GM12878 (cell line): ENCODE measurements around the gene MDFIC. TPM values are rescaled to one million over a fixed set of nuclear protein-coding genes. Genes with fewer than 3 reads are reported as not detected.

Experiments
- ATAC-seq: fragments of 200-7000 bp; cut with Tn5 transposase; 3 replicates; pipeline ENCODE4 v1.9.1; 2020; ENCODE audit warnings: mild to moderate bottlenecking, moderate library complexity
- BruUV-seq: library from RNA; stranded (reverse); fragments of 400-500 nt; replicated peaks from 2 replicates; lab custom pipeline; 2021; lab: Mats Ljungman, UMichigan
- CTCF ChIA-PET: fragments of 300-600 bp; sonication (Branson Sonifier 250); formaldehyde crosslinking; extraction: SDS; loops from one replicate; lab custom pipeline; 2021; ENCODE audit warnings: inconsistent platforms; lab: Yijun Ruan, JAX
- POLR2A ChIA-PET: fragments of 350-600 bp; formaldehyde crosslinking; extraction: SDS; loops from one replicate; lab custom pipeline; 2021; ENCODE audit warnings: inconsistent platforms; lab: Charles Lee
- RAD21 ChIA-PET: fragments of 300-600 bp; sonication (Branson Sonifier 250); formaldehyde crosslinking; loops from one replicate; lab custom pipeline; 2023; ENCODE audit warnings: antibody characterized with exemption; ENCODE audit not compliant: unreplicated experiment; lab: Charles Lee
- SMC1A ChIA-PET: fragments of 300-600 bp; sonication (Branson Sonifier 250); formaldehyde crosslinking; loops from one replicate; lab custom pipeline; 2023; ENCODE audit not compliant: unreplicated experiment, uncharacterized antibody; lab: Charles Lee
- DNase-seq: peaks from one replicate; pipeline ENCODE4 v3.0.0-alpha.2; 2011; ENCODE audit warnings: low read depth, low spot score
- FAIRE-seq: peaks from 3 replicates; lab custom pipeline; 2011; peaks lifted over from hg19 to GRCh38; lab: Jason Lieb, UNC
- H2AFZ ChIP-seq: 2 replicates; pipeline ENCODE4 v1.6.0; 2011; ENCODE audit warnings: low read depth, low read length, control low read depth; ENCODE audit not compliant: control insufficient read depth
- H3K27ac ChIP-seq: 2 replicates; pipeline ENCODE4 v1.5.1; 2011; ENCODE audit warnings: control low read depth; ENCODE audit not compliant: control insufficient read depth, insufficient read depth
- H3K27me3 ChIP-seq, 2 experiments: replicated peaks in 1 of 2; 2 replicates each; pipeline versions ENCODE4 v1.6.0 to v1.6.1; 2011; ENCODE audit warnings: low read length in 1 of 2; ENCODE audit not compliant: control insufficient read depth in 2 of 2, insufficient read depth in 2 of 2
- H3K36me3 ChIP-seq, 2 experiments: 2 replicates each; pipeline ENCODE4 v1.5.1; 2011; ENCODE audit warnings: low read length in 1 of 2; ENCODE audit not compliant: control insufficient read depth in 2 of 2, insufficient read depth in 2 of 2
- H3K4me1 ChIP-seq: 2 replicates; pipeline ENCODE4 v1.6.1; 2011; ENCODE audit warnings: mild to moderate bottlenecking, low read length, moderate library complexity, mixed read lengths; ENCODE audit not compliant: control insufficient read depth, insufficient read depth
- H3K4me2 ChIP-seq: 2 replicates; pipeline ENCODE4 v1.6.0; 2011; ENCODE audit warnings: control low read depth; ENCODE audit not compliant: control insufficient read depth, insufficient read depth
- H3K4me3 ChIP-seq: fragments of 200-600 bp; sonication (generic); 2 replicates; pipeline ENCODE4 v1.5.1; 2016
- H3K79me2 ChIP-seq: 2 replicates; pipeline ENCODE4 v1.6.0; 2011; ENCODE audit warnings: low read length; ENCODE audit not compliant: control insufficient read depth, insufficient read depth
- H3K9ac ChIP-seq: 2 replicates; pipeline ENCODE4 v1.8.0; 2011; ENCODE audit warnings: low read length, control low read depth, mixed read lengths; ENCODE audit not compliant: control insufficient read depth, insufficient read depth
- H3K9me3 ChIP-seq: replicated peaks from 3 replicates; pipeline ENCODE4 v1.5.1; 2011; ENCODE audit warnings: mild to moderate bottlenecking, low read length; ENCODE audit not compliant: control insufficient read depth, insufficient read depth
- H4K20me1 ChIP-seq: 2 replicates; pipeline ENCODE4 v1.6.0; 2011; ENCODE audit not compliant: control insufficient read depth, insufficient read depth
- JUNB ChIP-seq: IDR thresholded peaks from 2 replicates; pipeline ENCODE4 v1.6.1; 2016; ENCODE audit warnings: antibody characterized with exemption, mild to moderate bottlenecking
- PKNOX1 ChIP-seq: fragments of 450-650 bp; IDR thresholded peaks from 2 replicates; pipeline ENCODE4 v1.6.1; 2016; ENCODE audit warnings: mild to moderate bottlenecking
- ZBTB4 ChIP-seq: fragments of 450-650 bp; formaldehyde crosslinking; IDR thresholded peaks from 2 replicates; pipeline ENCODE4 v1.4.0; 2022; ENCODE audit warnings: mild to moderate bottlenecking, moderate library complexity
- ZBTB40 ChIP-seq: fragments of 450-650 bp; IDR thresholded peaks from 2 replicates; pipeline ENCODE4 v1.6.1; 2016; ENCODE audit warnings: mild to moderate bottlenecking, moderate library complexity, borderline replicate concordance
- in situ Hi-C: fragments of 300-500 bp; cut with MboI; formaldehyde crosslinking; loops from 9 replicates; pipeline ENCODE4 v1.14.3; 2018; ENCODE audit warnings: mixed read lengths
- intact Hi-C: fragments of 100-400 bp; cut with micrococcal nuclease; formaldehyde crosslinking; loops from one replicate; pipeline ENCODE4 v1.14.2; 2022; ENCODE audit not compliant: unreplicated experiment
- polyA plus RNA-seq, 11 experiments: library from polyadenylated mRNA; depleted of rRNA in 4 of 11; unstranded in 6 of 11; stranded (reverse) in 5 of 11; fragments of >200 nt; fragmentation: Nextera tagmentation in 4 of 11; fragmentation: Illumina TruSeq in 1 of 11; extraction: Ambion mirVana in 4 of 11; extraction: Trizol in 1 of 11; gene quantifications; 1 replicate in 1 of 11; 2 replicates in 10 of 11; pipeline versions ENCODE4 v1.2.1 to v1.2.3, GENCODE V29; 2011 to 2016; ENCODE audit warnings: inconsistent platforms in 2 of 11, missing spikeins in 2 of 11, low read depth in 1 of 11
- total RNA-seq, 4 experiments: library from RNA; depleted of rRNA in 3 of 4; stranded (reverse); fragments of >200 nt in 3 of 4; fragmentation: Illumina TruSeq in 1 of 4; extraction: Trizol in 1 of 4; gene quantifications; 2 replicates each; pipeline versions ENCODE4 v1.2.1 to v1.2.3, GENCODE V29; 2013 to 2021

The MDFIC gene
- total and polyA plus RNA-seq, 10 of the 15 experiments (the other 5 are each of a cell fraction or from before 2014, with no cell fraction given) = 7.3 to 58.4 (median 40.0) TPM

GRCh38 chr7:114956702-114957101 lies 34.8 kb downstream of the MDFIC start:
- in situ Hi-C loops (no loop called here), intact Hi-C loops (no loop called here)
- Histone ChIP-seq H3K36me3 (peaks cover 2 to 5% of the 10 kb centered on the region in 2 experiments), H3K79me2 (peaks cover 33% of the 10 kb centered on the region), H3K9me3 (no peaks in the 10 kb centered on the region), H3K4me1 (peaks cover 12% of the 10 kb centered on the region; the same call in 1 of the 2 replicates), H3K4me3 (no peak overlapping the region), H3K27ac (no peak overlapping the region), H3K27me3 (no peaks in the 10 kb centered on the region), H3K9ac (no peak overlapping the region), H3K4me2 (no peak overlapping the region), H2AFZ (no peak overlapping the region), H4K20me1 (no peaks in the 10 kb centered on the region)
- ChIA-PET SMC1A (interaction anchor here (0.9 to 2.1 kb wide), 9 partner anchors 10 to 90 kb away, joined by 3 to 11 read pairs (median 4); no protein-coding TSS in a partner anchor), RAD21 (interaction anchor here (1.1 to 1.6 kb wide), 5 partner anchors 31 to 91 kb away, joined by 3 to 6 read pairs (median 3); no protein-coding TSS in a partner anchor), CTCF (interaction anchor here (0.5 to 3.7 kb wide), 3 partner anchors 13 to 1244 kb away, joined by 3 to 20 read pairs (median 7); no protein-coding TSS in a partner anchor), POLR2A (interaction anchor here (0.6 to 0.8 kb wide), 2 partner anchors 38 to 90 kb away, joined by 3 read pairs; no protein-coding TSS in a partner anchor)
- no peak for FAIRE-seq
- peak; percentile 53 for ATAC-seq
- BruUV-seq = no TSS peak
- TF ChIP-seq PKNOX1 = no peak
- no peak for TF ChIP-seq ZBTB40
- 0 out of 2 replicates have a peak, but pooled peaks have one; percentile 36 for TF ChIP-seq JUNB
- no peak for TF ChIP-seq ZBTB4 (CRISPR knock-in tag)
- DNase-seq = no peak
